PC-3 (cell line): ENCODE results near the gene PIMREG. TPM values are rescaled to one million over a fixed set of nuclear protein-coding genes. Genes with fewer than 3 reads are reported as not detected.

Source experiments
- ATAC-seq: fragments of 200-7000 bp; cut with Tn5 transposase; 2 replicates; pipeline ENCODE4 v1.9.1; 2020; ENCODE audit warnings: mild to moderate bottlenecking, moderate library complexity
- BruUV-seq: library from RNA; stranded (reverse); fragments of 400-500 nt; replicated peaks from 2 replicates; lab custom pipeline; 2021; lab: Mats Ljungman, UMichigan
- CTCF ChIA-PET: fragments of 300-600 bp; sonication (Branson Sonifier 250); formaldehyde crosslinking; loops from one replicate; lab custom pipeline; 2022; ENCODE audit warnings: antibody characterized with exemption; lab: Charles Lee
- POLR2A ChIA-PET: fragments of 300-600 bp; sonication (Branson Sonifier 250); formaldehyde crosslinking; loops from one replicate; lab custom pipeline; 2022; ENCODE audit warnings: antibody characterized with exemption; ENCODE audit not compliant: unreplicated experiment; lab: Charles Lee
- DNase-seq: peaks from one replicate; pipeline ENCODE4 v3.0.0-alpha.2; 2015
- H2AFZ ChIP-seq: fragments of 300-600 bp; sonication (generic); 2 replicates; pipeline ENCODE4 v1.6.0; 2016; ENCODE audit warnings: antibody characterized with exemption, low read length
- H3F3A ChIP-seq: fragments of 300-600 bp; sonication (generic); one replicate; pipeline ENCODE4 v1.6.0; 2017; ENCODE audit warnings: antibody characterized with exemption, low read length, control low read depth, mild to moderate bottlenecking; ENCODE audit not compliant: unreplicated experiment
- H3K27ac ChIP-seq: fragments of 300-600 bp; sonication (generic); 2 replicates; pipeline ENCODE4 v1.5.1; 2016; ENCODE audit warnings: mild to moderate bottlenecking, low read length
- H3K27me3 ChIP-seq: fragments of 300-600 bp; sonication (generic); 2 replicates; pipeline ENCODE4 v1.6.1; 2016; ENCODE audit warnings: low read length, mixed read lengths
- H3K36me3 ChIP-seq: fragments of 300-600 bp; sonication (generic); 2 replicates; pipeline ENCODE4 v1.6.1; 2016; ENCODE audit warnings: low read depth, mixed run types, low read length, mixed read lengths
- H3K4me1 ChIP-seq: fragments of 300-600 bp; sonication (generic); 2 replicates; pipeline ENCODE4 v1.5.1; 2016; ENCODE audit warnings: low read length; ENCODE audit not compliant: insufficient read depth
- H3K4me2 ChIP-seq: fragments of 300-600 bp; sonication (generic); 2 replicates; pipeline ENCODE4 v1.6.0; 2016; ENCODE audit warnings: low read length
- H3K4me3 ChIP-seq: fragments of 300-600 bp; sonication (generic); 2 replicates; pipeline ENCODE4 v1.5.1; 2016; ENCODE audit warnings: mild to moderate bottlenecking, low read length, mixed read lengths
- H3K79me2 ChIP-seq: fragments of 300-600 bp; sonication (generic); 2 replicates; pipeline ENCODE4 v1.6.1; 2017; ENCODE audit warnings: low read length, mixed read lengths
- H3K9ac ChIP-seq: fragments of 300-600 bp; sonication (generic); 2 replicates; pipeline ENCODE4 v1.6.0; 2016; ENCODE audit warnings: mild to moderate bottlenecking, low read length
- H3K9me2 ChIP-seq: fragments of 300-600 bp; sonication (generic); replicated peaks from 2 replicates; pipeline ENCODE4 v1.6.1; 2016; ENCODE audit warnings: mixed run types, low read length, mixed read lengths
- H3K9me3 ChIP-seq: fragments of 300-600 bp; sonication (generic); 2 replicates; pipeline ENCODE4 v1.6.1; 2016; ENCODE audit warnings: low read length, mixed read lengths
- H4K20me1 ChIP-seq: fragments of 300-600 bp; sonication (generic); 2 replicates; pipeline ENCODE4 v1.6.1; 2016; ENCODE audit warnings: low read length, mixed read lengths
- CTCF ChIP-seq: fragments of 300-600 bp; sonication (generic); conservative IDR thresholded peaks from 2 replicates; pipeline ENCODE4 v1.5.1; 2017; ENCODE audit warnings: antibody characterized with exemption, low read depth, mild to moderate bottlenecking, low read length
- EZH2 ChIP-seq: fragments of 300-600 bp; sonication (generic); IDR thresholded peaks from one replicate; pipeline ENCODE4 v1.6.1; 2017; ENCODE audit warnings: antibody characterized with exemption, mild to moderate bottlenecking, low read length; ENCODE audit not compliant: unreplicated experiment
- EZH2phosphoT487 ChIP-seq: fragments of 300-600 bp; sonication (generic); IDR thresholded peaks from 2 replicates; pipeline ENCODE4 v1.6.1; 2018; ENCODE audit warnings: mild to moderate bottlenecking, antibody characterized with exemption, low read length, borderline replicate concordance
- intact Hi-C: fragments of 100-400 bp; cut with micrococcal nuclease; formaldehyde crosslinking; loops from 2 replicates; pipeline ENCODE4 v1.9.0; 2023
- total RNA-seq: library from RNA; depleted of rRNA; stranded (reverse); fragments of >200 nt; gene quantifications from 2 replicates; pipeline ENCODE4 v1.2.3, GENCODE V29; 2014

The PIMREG gene
- total RNA-seq, 1 experiment from 2014 or later, result 67.6 TPM

GRCh38 chr17:6497496-6498221 lies 53.4 kb downstream of the PIMREG start:
- Histone ChIP-seq H3K36me3 (no peaks in the 10 kb centered on the region), H3F3A (no peaks in the 10 kb centered on the region), H3K4me3 (no peak overlapping the region), H3K4me1 (no peaks in the 10 kb centered on the region), H3K9me3 (no peaks in the 10 kb centered on the region), H3K79me2 (no peaks in the 10 kb centered on the region), H3K9ac (no peak overlapping the region), H2AFZ (no peak overlapping the region), H3K4me2 (no peak overlapping the region), H3K27ac (no peak overlapping the region), H3K9me2 (no peaks in the 10 kb centered on the region), H4K20me1 (no peaks in the 10 kb centered on the region), H3K27me3 (no peaks in the 10 kb centered on the region)
- ATAC-seq (no peak), DNase-seq (no peak)
- intact Hi-C loops, result no loop called here
- POLR2A ChIA-PET, result no interaction called here
- TF ChIP-seq CTCF (no peak), EZH2phosphoT487 (no peak), EZH2 (no peak)
- no TSS peak for BruUV-seq
- CTCF ChIA-PET, result no interaction called here

GRCh38 chr17:6498356-6498755 lies 54.1 kb downstream of the PIMREG start:
- H4K20me1 ChIP-seq, result no peaks in the 10 kb centered on the region
- H3K4me2 ChIP-seq, result no peak overlapping the region
- POLR2A ChIA-PET, result no interaction called here
- H3K9me2 ChIP-seq, result no peaks in the 10 kb centered on the region
- no peak overlapping the region for H3K9ac ChIP-seq
- H3K9me3 ChIP-seq, result no peaks in the 10 kb centered on the region
- no peak overlapping the region for H3K4me3 ChIP-seq
- H3K36me3 ChIP-seq, result no peaks in the 10 kb centered on the region
- BruUV-seq, result no TSS peak
- no peaks in the 10 kb centered on the region for H3K4me1 ChIP-seq
- no peak for ATAC-seq
- no peak overlapping the region for H3K27ac ChIP-seq
- no peaks in the 10 kb centered on the region for H3K27me3 ChIP-seq
- no peak for TF ChIP-seq CTCF
- no peak for TF ChIP-seq EZH2phosphoT487
- intact Hi-C loops, result no loop called here
- H3F3A ChIP-seq, result no peaks in the 10 kb centered on the region
- H3K79me2 ChIP-seq, result no peaks in the 10 kb centered on the region
- H2AFZ ChIP-seq, result no peak overlapping the region
- DNase-seq, result no peak
- CTCF ChIA-PET, result no interaction called here

- no peak overlapping the region for H2AFZ ChIP-seq
- no peaks in the 10 kb centered on the region for H3F3A ChIP-seq
- H3K4me1 ChIP-seq, result no peaks in the 10 kb centered on the region
- H3K27me3 ChIP-seq, result no peaks in the 10 kb centered on the region
- H3K4me3 ChIP-seq, result no peak overlapping the region
- H3K9me2 ChIP-seq, result no peaks in the 10 kb centered on the region
- H3K79me2 ChIP-seq, result no peaks in the 10 kb centered on the region
- no peak overlapping the region for H3K4me2 ChIP-seq
- H3K9ac ChIP-seq, result no peak overlapping the region
- ChIA-PET CTCF (no interaction called here), POLR2A (no interaction called here)
- no peak for TF ChIP-seq EZH2
- no peak for TF ChIP-seq EZH2phosphoT487
- no peak for TF ChIP-seq CTCF
- DNase-seq (no peak), ATAC-seq (no peak)
- no TSS peak for BruUV-seq
- H3K9me3 ChIP-seq, result no peaks in the 10 kb centered on the region
- no peak overlapping the region for H3K27ac ChIP-seq
- H4K20me1 ChIP-seq, result no peaks in the 10 kb centered on the region
- intact Hi-C loops, result no loop called here
- no peaks in the 10 kb centered on the region for H3K36me3 ChIP-seq
Measured at GRCh38 chr17:6498901-6499540, 54.8 kb downstream of the PIMREG start.
